Effector CD8-positive, alpha-beta T cell (primary cell): Measurements from ENCODE around the gene BACH2.
"Not testable (repeated sequence)": the region's sequence is repeated elsewhere in the genome, so short reads cannot be mapped to it uniquely, and the experiment has no call there.

Experiments used
- DNase-seq: peaks from one replicate; lab custom pipeline; 2025; lab: John Stamatoyannopoulos, UW

The BACH2 gene

GRCh38 chr6:90184334-90185298, 112.0 kb downstream of the BACH2 start:
- no peak for DNase-seq

- DNase-seq: no peak
Measured at GRCh38 chr6:90183587-90184333, 112.9 kb downstream of the BACH2 start.

GRCh38 chr6:90180526-90180925, 116.1 kb downstream of the BACH2 start:
- DNase-seq: no peak

- DNase-seq: no peak
Measured at GRCh38 chr6:90179190-90180169, 117.2 kb downstream of the BACH2 start.

- DNase-seq: no peak
Measured at GRCh38 chr6:90178384-90178855, 118.2 kb downstream of the BACH2 start.

GRCh38 chr6:90177544-90178383, 118.9 kb downstream of the BACH2 start:
- no peak for DNase-seq

- DNase-seq: peak; percentile 18
Measured at GRCh38 chr6:90175627-90176538, 120.8 kb downstream of the BACH2 start.

GRCh38 chr6:90173262-90173925, 123.2 kb downstream of the BACH2 start:
- no peak for DNase-seq

- DNase-seq: no peak
Measured at GRCh38 chr6:90170601-90171000, 126.0 kb downstream of the BACH2 start.

GRCh38 chr6:90169374-90169773, 127.3 kb downstream of the BACH2 start:
- no peak for DNase-seq

GRCh38 chr6:90168693-90169131, 127.9 kb downstream of the BACH2 start:
- no peak for DNase-seq

GRCh38 chr6:90167514-90168379, 128.9 kb downstream of the BACH2 start:
- DNase-seq: no peak

GRCh38 chr6:90166155-90166924, 130.3 kb downstream of the BACH2 start:
- not testable (repeated sequence) for DNase-seq

- no peak for DNase-seq
Measured at GRCh38 chr6:90162648-90163387, 133.8 kb downstream of the BACH2 start.

- DNase-seq: no peak
Measured at GRCh38 chr6:90160013-90160412, 136.6 kb downstream of the BACH2 start.

- DNase-seq: no peak
Measured at GRCh38 chr6:90159452-90159851, 137.2 kb downstream of the BACH2 start.
